Testis (tissue), 2 donors: ENCODE results near the gene PIGM.

ENCODE experiments used
- CTCF ChIP-seq, 3 experiments: fragments of 450-650 bp in 2 of 3; fragments of 200-600 bp in 1 of 3; sonication (generic) in 1 of 3; IDR thresholded peaks; one replicate each; pipeline ENCODE4 v1.5.1; 2016 to 2019; ENCODE audit warnings: antibody characterized with exemption in 3 of 3, mild to moderate bottlenecking in 2 of 3, moderate library complexity in 1 of 3
- POLR2A ChIP-seq: fragments of 450-650 bp; IDR thresholded peaks from one replicate; pipeline ENCODE4 v1.6.1; 2017; ENCODE audit warnings: antibody characterized with exemption, mild to moderate bottlenecking, moderate library complexity

GRCh38 chr1:160062230-160062532, 30.4 kb upstream of the PIGM start:
- TF ChIP-seq CTCF (IDR thresholded peaks at IDR 0.05) (no peak), POLR2A (no peak)
